DND-41 (cell line): Measurements from ENCODE around the gene ASCL2.

Experiments used
- ATAC-seq: fragments of 200-7000 bp; cut with Tn5 transposase; 3 replicates; pipeline ENCODE4 v1.9.1; 2021; ENCODE audit warnings: low read depth; ENCODE audit not compliant: insufficient read depth
- DNase-seq: peaks from one replicate; pipeline ENCODE4 v3.0.0-alpha.2; 2020
- H2AFZ ChIP-seq: 2 replicates; pipeline ENCODE4 v1.6.0; 2012; ENCODE audit warnings: low read depth, low read length
- H3K27ac ChIP-seq: 2 replicates; pipeline ENCODE4 v1.5.1; 2012; ENCODE audit warnings: low read length, inconsistent platforms
- H3K27me3 ChIP-seq: fragments of 200-600 bp; sonication (generic); 2 replicates; pipeline ENCODE4 v1.6.0; 2012; ENCODE audit warnings: low read length, mild to moderate bottlenecking, inconsistent platforms; ENCODE audit not compliant: insufficient read depth, poor library complexity
- H3K36me3 ChIP-seq: 2 replicates; pipeline ENCODE4 v1.5.1; 2012; ENCODE audit warnings: low read length, inconsistent platforms; ENCODE audit not compliant: insufficient read depth
- H3K4me1 ChIP-seq: 2 replicates; pipeline ENCODE4 v1.5.1; 2012; ENCODE audit warnings: mild to moderate bottlenecking, low read length; ENCODE audit not compliant: insufficient read depth
- H3K4me2 ChIP-seq: 2 replicates; pipeline ENCODE4 v1.6.0; 2012; ENCODE audit warnings: mild to moderate bottlenecking, moderate library complexity, low read length, inconsistent platforms; ENCODE audit not compliant: insufficient read depth
- H3K4me3 ChIP-seq, 2 experiments: fragments of 200-600 bp in 1 of 2; shearing (Covaris generic) in 1 of 2; 2 replicates each; pipeline ENCODE4 v1.5.1; 2012 to 2016; ENCODE audit warnings: inconsistent platforms in 2 of 2, low read length in 2 of 2, mild to moderate bottlenecking in 2 of 2, low read depth in 1 of 2, moderate library complexity in 1 of 2
- H3K79me2 ChIP-seq: 2 replicates; pipeline ENCODE4 v1.6.0; 2012; ENCODE audit warnings: low read length, inconsistent platforms; ENCODE audit not compliant: insufficient read depth
- H3K9ac ChIP-seq: 2 replicates; pipeline ENCODE4 v1.6.0; 2012; ENCODE audit warnings: low read depth, mild to moderate bottlenecking, inconsistent platforms, low read length, moderate library complexity
- H3K9me3 ChIP-seq: 2 replicates; pipeline ENCODE4 v1.5.1; 2012; ENCODE audit warnings: low read length, moderate library complexity, mild to moderate bottlenecking, inconsistent platforms; ENCODE audit not compliant: insufficient read depth, severe bottlenecking
- H4K20me1 ChIP-seq: 2 replicates; pipeline ENCODE4 v1.6.0; 2012; ENCODE audit warnings: low read length; ENCODE audit not compliant: insufficient read depth
- EZH2 ChIP-seq: IDR thresholded peaks from 3 replicates; pipeline ENCODE4 v1.6.1; 2012; ENCODE audit warnings: borderline replicate concordance, low read depth, mild to moderate bottlenecking, moderate library complexity, low read length, inconsistent platforms; ENCODE audit not compliant: severe bottlenecking
- TF ChIP-seq, protein P1 (sequence below): IDR thresholded peaks from 2 replicates; pipeline ENCODE4 v1.5.1; 2012; ENCODE audit warnings: borderline replicate concordance, low read length, moderate library complexity, mild to moderate bottlenecking; ENCODE audit not compliant: poor library complexity, severe bottlenecking; ENCODE audit errors: extremely low read depth

Gene ASCL2

GRCh38 chr11:2280208-2280607 lies 9.8 kb upstream of the ASCL2 start:
- no peak for ATAC-seq
- Histone ChIP-seq H3K27ac (no peak overlapping the region), H3K27me3 (no peaks in the 10 kb centered on the region), H3K4me2 (no peak overlapping the region), H2AFZ (no peak overlapping the region), H3K79me2 (no peaks in the 10 kb centered on the region), H3K36me3 (no peaks in the 10 kb centered on the region), H4K20me1 (no peaks in the 10 kb centered on the region), H3K4me3 (no peak overlapping the region), H3K9me3 (peaks cover 6% of the 10 kb centered on the region), H3K9ac (no peak overlapping the region), H3K4me1 (no peaks in the 10 kb centered on the region)
- DNase-seq = no peak
- TF ChIP-seq, protein P1, sequence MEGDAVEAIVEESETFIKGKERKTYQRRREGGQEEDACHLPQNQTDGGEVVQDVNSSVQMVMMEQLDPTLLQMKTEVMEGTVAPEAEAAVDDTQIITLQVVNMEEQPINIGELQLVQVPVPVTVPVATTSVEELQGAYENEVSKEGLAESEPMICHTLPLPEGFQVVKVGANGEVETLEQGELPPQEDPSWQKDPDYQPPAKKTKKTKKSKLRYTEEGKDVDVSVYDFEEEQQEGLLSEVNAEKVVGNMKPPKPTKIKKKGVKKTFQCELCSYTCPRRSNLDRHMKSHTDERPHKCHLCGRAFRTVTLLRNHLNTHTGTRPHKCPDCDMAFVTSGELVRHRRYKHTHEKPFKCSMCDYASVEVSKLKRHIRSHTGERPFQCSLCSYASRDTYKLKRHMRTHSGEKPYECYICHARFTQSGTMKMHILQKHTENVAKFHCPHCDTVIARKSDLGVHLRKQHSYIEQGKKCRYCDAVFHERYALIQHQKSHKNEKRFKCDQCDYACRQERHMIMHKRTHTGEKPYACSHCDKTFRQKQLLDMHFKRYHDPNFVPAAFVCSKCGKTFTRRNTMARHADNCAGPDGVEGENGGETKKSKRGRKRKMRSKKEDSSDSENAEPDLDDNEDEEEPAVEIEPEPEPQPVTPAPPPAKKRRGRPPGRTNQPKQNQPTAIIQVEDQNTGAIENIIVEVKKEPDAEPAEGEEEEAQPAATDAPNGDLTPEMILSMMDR = no peak
- no peak for TF ChIP-seq EZH2

DNA sequence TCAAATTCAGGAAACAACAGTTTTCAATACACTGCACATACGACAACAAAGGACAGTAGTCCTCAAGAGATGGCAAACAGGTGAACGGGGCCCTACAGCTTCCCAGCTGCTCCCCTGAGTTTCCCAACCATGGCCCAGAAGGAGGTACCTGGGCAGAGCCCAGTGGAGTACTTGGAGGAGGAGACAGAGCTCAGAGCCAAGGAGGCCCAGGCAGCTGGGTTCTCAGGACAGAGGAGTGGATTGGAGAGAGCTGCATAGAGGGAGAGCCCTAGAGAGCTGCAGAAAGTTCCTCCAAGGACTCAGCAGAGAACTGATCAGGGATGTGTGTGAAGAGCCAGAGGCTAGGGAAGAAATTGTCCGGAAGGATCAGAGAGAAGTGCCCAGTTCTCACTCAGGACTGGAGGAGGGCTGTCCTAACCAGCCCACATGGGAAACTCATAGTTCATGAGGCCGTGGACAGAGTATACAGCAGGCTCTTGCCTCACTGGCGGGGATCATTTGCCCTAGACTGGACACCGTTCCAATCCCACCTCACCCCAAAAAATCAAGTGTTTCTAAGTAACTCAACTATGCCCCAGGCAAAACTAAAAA lies 7.6 kb upstream of the ASCL2 start:
- Histone ChIP-seq H3K79me2 (no peaks in the 10 kb centered on the region), H3K4me3 (no peak overlapping the region), H3K27me3 (no peaks in the 10 kb centered on the region), H3K9me3 (peaks cover 6% of the 10 kb centered on the region), H3K4me2 (no peak overlapping the region), H3K36me3 (no peaks in the 10 kb centered on the region), H3K9ac (no peak overlapping the region), H2AFZ (no peak overlapping the region), H3K27ac (no peak overlapping the region), H4K20me1 (no peaks in the 10 kb centered on the region), H3K4me1 (no peaks in the 10 kb centered on the region)
- DNase-seq (no peak), ATAC-seq (no peak)
- TF ChIP-seq, protein P1 = no peak
- no peak for TF ChIP-seq EZH2

DNA sequence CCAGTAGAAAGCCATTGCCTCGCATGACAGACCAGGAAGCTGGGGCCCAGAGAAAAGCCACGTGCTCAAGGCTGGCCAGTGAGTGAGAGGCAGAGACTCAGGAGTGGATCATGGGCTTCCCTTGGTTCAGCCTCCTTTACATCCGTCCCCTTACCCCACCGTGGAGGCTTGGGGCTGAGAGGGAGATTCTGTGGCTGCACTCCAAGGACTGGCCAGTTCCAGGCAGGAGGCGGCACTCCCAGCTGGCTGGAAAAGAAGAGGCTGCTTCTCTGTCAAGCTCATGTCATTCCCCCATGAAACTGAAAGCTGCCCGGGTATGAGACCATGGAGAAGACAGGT lies 6.6 kb upstream of the ASCL2 start:
- ATAC-seq = peak; percentile 29; the same call in 1 of the 3 replicates
- peak; percentile 5 for DNase-seq
- no peaks in the 10 kb centered on the region for H4K20me1 ChIP-seq
- H3K36me3 ChIP-seq = no peaks in the 10 kb centered on the region
- peak overlapping the region; percentile 23; the same call in 1 of the 2 replicates for H3K27ac ChIP-seq
- no peak overlapping the region for H3K4me3 ChIP-seq
- TF ChIP-seq EZH2 = no peak
- TF ChIP-seq, protein P1 = no peak
- no peaks in the 10 kb centered on the region for H3K27me3 ChIP-seq
- no peak overlapping the region for H2AFZ ChIP-seq
- H3K9ac ChIP-seq = no peak overlapping the region
- no peaks in the 10 kb centered on the region for H3K4me1 ChIP-seq
- H3K79me2 ChIP-seq = no peaks in the 10 kb centered on the region
- peaks cover 6% of the 10 kb centered on the region for H3K9me3 ChIP-seq
- no peak overlapping the region for H3K4me2 ChIP-seq
